Measurements from ENCODE around the gene FAM114A1. TPM values are rescaled to one million over a fixed set of nuclear protein-coding genes. Genes with fewer than 3 reads are reported as not detected.

FAM114A1 gene
- total and polyA plus RNA-seq, 2 of the 8 experiments (the other 6 are each of a cell fraction or from before 2014, with no cell fraction given): 9.5 to 12.0 TPM

DNA sequence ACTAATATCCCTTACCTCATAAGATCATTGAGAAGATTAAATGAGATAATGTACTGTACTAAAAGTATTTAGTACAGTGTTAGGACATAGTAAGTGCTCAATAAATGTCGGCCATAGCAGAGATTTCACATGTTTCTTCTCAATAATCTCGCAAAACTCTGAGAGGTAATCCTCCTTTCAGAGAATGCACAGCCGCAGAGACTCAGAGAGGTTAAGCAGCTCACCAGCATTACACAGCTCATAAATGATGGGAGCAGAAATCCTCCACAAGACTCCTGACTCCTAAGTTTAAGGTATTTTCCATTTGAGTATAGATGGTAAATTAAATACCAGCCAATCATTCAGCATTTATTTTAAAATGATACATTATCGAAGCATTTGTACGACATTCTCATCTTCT, 34.6 kb downstream of the FAM114A1 start:
- POLR2A ChIA-PET (ENCODE audit: partially characterized antibody): no interaction called here
- no peak overlapping the region for H3K14ac ChIP-seq (ENCODE audit: insufficient read length)
- H3K56ac ChIP-seq (replicated peaks; ENCODE audit: insufficient read length, low read depth, low read length): no peak overlapping the region
- no peak overlapping the region for H4K8ac ChIP-seq (ENCODE audit: extremely low read depth, insufficient read depth, low read length)
- CTCF ChIA-PET (ENCODE audit: partially characterized antibody): interaction anchor here (0.7 to 4.9 kb wide), 12 partner anchors 9 to 316 kb away, joined by 3 to 38 read pairs (median 4); no protein-coding TSS in a partner anchor
- H3K4me3 ChIP-seq (ENCODE audit: extremely low read depth in 1 of 4, insufficient read depth in 2 of 4, low read depth in 3 of 4, low read length in 4 of 4): no peak overlapping the region
- no peaks in the 10 kb centered on the region; a peak in 1 of 4 replicates for H3K9me3 ChIP-seq (ENCODE audit: insufficient read depth in 2 of 2, low read depth in 1 of 2, low read length in 1 of 2)
- H3K36me3 ChIP-seq (ENCODE audit: control insufficient read depth in 2 of 4, insufficient read depth in 4 of 4, low read length in 3 of 4): no peaks in the 10 kb centered on the region
- H2AK5ac ChIP-seq (ENCODE audit: low read depth, low read length): no peak overlapping the region
- H3K23me2 ChIP-seq (ENCODE audit: low read depth, low read length): no peaks in the 10 kb centered on the region
- no peaks in the 10 kb centered on the region for H3K79me2 ChIP-seq (ENCODE audit: control insufficient read depth in 1 of 2, insufficient read depth in 2 of 2, low read length in 2 of 2)
- DNase-seq (ENCODE audit: low read depth in 1 of 2, low spot score in 2 of 2) (no peak), FAIRE-seq (no peak)
- H3K27me3 ChIP-seq (replicated peaks in 1 of 4; ENCODE audit: control insufficient read depth in 3 of 4, extremely low read depth in 1 of 4, insufficient read depth in 3 of 4, low read length in 3 of 4): no peaks in the 10 kb centered on the region
- no peak overlapping the region for H3K4me2 ChIP-seq (ENCODE audit: insufficient read depth in 1 of 2, low read depth in 2 of 2, low read length in 2 of 2)
- 90% methylated on average over 5 of the region's 5 CpGs; no CpG with 5 or more reads in 1 of the 2 experiments for WGBS, 2 experiments (ENCODE audit: extremely low coverage in 1 of 2, insufficient coverage in 1 of 2, insufficient read length in 1 of 2, insufficient replicate concordance in 2 of 2, low coverage in 1 of 2, low lambda C conversion rate in 2 of 2, missing lambda C conversion rate in 1 of 2)
- no peak overlapping the region for H3K18ac ChIP-seq (ENCODE audit: extremely low read depth, low read length)
- no peak overlapping the region for H2BK12ac ChIP-seq (ENCODE audit: low read depth, low read length)
- H2BK120ac ChIP-seq (replicated peaks; ENCODE audit: low read depth, low read length): no peak overlapping the region
- H4K5ac ChIP-seq (ENCODE audit: insufficient read length, low read depth, low read length): no peak overlapping the region
- H2AFZ ChIP-seq (ENCODE audit: low read length): no peak overlapping the region
- H2BK15ac ChIP-seq (ENCODE audit: low read length): no peak overlapping the region
- H3K4me1 ChIP-seq (replicated peaks in 1 of 4; ENCODE audit: control insufficient read depth in 3 of 4, insufficient read depth in 4 of 4, low read length in 3 of 4): no peaks in the 10 kb centered on the region
- TF ChIP-seq USF2 (IDR thresholded peaks at IDR 0.05; ENCODE audit: low read length): no peak
- TF ChIP-seq POU5F1 (IDR thresholded peaks at IDR 0.05; ENCODE audit: low read depth, low read length): no peak
- no peak for TF ChIP-seq JUND (IDR thresholded peaks at IDR 0.05; ENCODE audit: low read length)
- TF ChIP-seq SIX5 (IDR thresholded peaks at IDR 0.05; ENCODE audit: low read depth, low read length): no peak
- TF ChIP-seq TEAD4 (IDR thresholded peaks at IDR 0.05; ENCODE audit: low read depth, low read length): no peak
- TF ChIP-seq ATF3 (IDR thresholded peaks at IDR 0.05; ENCODE audit: insufficient read depth, low read depth, low read length): no peak
- no peak overlapping the region for H3K23ac ChIP-seq (ENCODE audit: insufficient read length)
- H2BK20ac ChIP-seq (ENCODE audit: low read length): no peak overlapping the region
- no peaks in the 10 kb centered on the region for H4K20me1 ChIP-seq (replicated peaks in 1 of 2; ENCODE audit: control insufficient read depth in 1 of 2, insufficient read depth in 2 of 2, low read length in 2 of 2)
- H3K9ac ChIP-seq (replicated peaks in 1 of 4; ENCODE audit: extremely low read depth in 1 of 4, low read depth in 3 of 4, low read length in 3 of 4): no peak overlapping the region
- no peak overlapping the region for H3K4ac ChIP-seq (replicated peaks; ENCODE audit: insufficient read length, low read depth, low read length)
- H2BK5ac ChIP-seq (ENCODE audit: low read depth, low read length): no peak overlapping the region
- H4K91ac ChIP-seq (replicated peaks; ENCODE audit: insufficient read length, low read length): no peak overlapping the region
- no peaks in the 10 kb centered on the region for H3K79me1 ChIP-seq (ENCODE audit: low read depth, low read length)
- H3K27ac ChIP-seq (ENCODE audit: low read depth, low read length): no peak overlapping the region

All from H1 (cell line).